ENCODE results near the gene VSTM5.

DNA sequence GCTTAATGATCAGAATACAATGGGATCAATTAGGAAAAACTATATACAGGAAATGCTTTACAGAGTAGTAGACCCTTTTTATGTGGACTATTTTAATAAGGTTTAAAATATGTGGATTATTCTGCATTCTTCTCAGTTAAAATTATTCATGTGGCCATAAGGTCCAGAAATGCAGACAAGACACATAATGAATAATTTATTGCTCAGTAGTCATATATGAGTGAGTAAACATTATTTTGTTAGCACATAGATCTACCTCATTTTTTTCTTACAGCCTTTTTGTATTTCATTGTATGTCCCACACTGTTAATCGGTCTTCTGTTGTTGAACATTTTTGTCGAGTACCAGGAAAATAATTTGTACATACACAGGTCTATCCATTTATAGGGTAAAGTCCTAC is 45.5 kb downstream of the VSTM5 start:
- no peak for TF ChIP-seq CTCF (IDR thresholded peaks at IDR 0.05)
- TF ChIP-seq POLR2AphosphoS5 (IDR thresholded peaks at IDR 0.05): no peak
